Measurements from ENCODE around the gene FBXL4. TPM values are rescaled to one million over a fixed set of nuclear protein-coding genes. Genes with fewer than 3 reads are reported as not detected.

FBXL4 gene
- total RNA-seq, 4 donors from 2014 or later = 16.4 to 35.0 (median 22.4) TPM

DNA sequence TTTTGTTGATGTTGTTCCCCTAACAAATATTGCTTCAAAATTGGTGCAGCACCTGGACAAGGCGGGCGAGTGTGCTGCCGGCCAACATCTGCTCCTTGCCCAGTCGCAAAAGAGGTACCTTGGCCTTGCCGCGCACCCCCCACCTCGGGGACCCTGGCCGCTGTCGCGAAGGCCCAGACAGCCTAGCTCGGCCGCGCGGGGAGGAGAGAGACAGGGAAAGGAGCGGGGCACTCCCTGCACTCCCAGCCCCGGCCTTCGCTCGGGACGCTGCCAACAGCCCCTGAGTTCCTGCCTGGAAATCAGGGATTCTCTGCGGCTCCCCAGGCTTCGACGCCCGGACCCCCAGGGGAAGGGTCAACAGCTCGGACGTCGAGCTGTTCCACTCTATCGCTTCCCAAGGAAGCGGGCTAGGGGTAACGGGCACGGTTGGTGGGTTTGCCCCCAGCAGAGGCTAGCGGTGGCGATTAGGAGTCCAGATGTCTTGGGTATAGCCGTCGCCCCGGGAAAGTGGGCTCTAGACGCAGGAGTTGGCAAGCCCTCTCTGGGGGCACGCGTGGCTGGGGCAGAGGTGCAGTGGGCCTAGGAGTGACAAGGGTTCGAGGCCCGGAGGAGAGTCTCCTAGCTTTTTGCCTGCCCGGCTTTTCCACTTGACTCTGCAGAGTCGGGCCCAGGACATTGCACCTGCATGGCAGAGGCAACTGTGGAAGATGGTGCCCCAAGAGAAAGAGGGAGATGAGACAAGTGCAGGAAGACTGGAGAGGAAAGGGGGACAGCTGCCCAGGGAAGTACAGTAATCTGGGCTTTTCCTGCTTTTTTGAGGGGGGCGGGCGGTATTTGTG is 105.2 kb downstream of the FBXL4 start:
- intact Hi-C loops (cut with DNase I; ENCODE audit: low total_unique reads) (no loop called here), in situ Hi-C loops (cut with MboI; ENCODE audit: low sequenced_read_pairs in 4 of 4) (loop anchor here in 1 of 4 donors (25.0 kb wide), 1 partner anchor 1355 kb away; no protein-coding TSS in a partner anchor)
- no peak for ATAC-seq
- TF ChIP-seq, protein P1, sequence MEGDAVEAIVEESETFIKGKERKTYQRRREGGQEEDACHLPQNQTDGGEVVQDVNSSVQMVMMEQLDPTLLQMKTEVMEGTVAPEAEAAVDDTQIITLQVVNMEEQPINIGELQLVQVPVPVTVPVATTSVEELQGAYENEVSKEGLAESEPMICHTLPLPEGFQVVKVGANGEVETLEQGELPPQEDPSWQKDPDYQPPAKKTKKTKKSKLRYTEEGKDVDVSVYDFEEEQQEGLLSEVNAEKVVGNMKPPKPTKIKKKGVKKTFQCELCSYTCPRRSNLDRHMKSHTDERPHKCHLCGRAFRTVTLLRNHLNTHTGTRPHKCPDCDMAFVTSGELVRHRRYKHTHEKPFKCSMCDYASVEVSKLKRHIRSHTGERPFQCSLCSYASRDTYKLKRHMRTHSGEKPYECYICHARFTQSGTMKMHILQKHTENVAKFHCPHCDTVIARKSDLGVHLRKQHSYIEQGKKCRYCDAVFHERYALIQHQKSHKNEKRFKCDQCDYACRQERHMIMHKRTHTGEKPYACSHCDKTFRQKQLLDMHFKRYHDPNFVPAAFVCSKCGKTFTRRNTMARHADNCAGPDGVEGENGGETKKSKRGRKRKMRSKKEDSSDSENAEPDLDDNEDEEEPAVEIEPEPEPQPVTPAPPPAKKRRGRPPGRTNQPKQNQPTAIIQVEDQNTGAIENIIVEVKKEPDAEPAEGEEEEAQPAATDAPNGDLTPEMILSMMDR (IDR thresholded peaks at IDR 0.05 in 4 of 5, conservative IDR thresholded peaks at IDR 0.05 in 1 of 5) = no peak
- no peak for TF ChIP-seq POLR2A (IDR thresholded peaks at IDR 0.05)
- Histone ChIP-seq H3K27ac (no peak overlapping the region), H3K36me3 (no peaks in the 10 kb centered on the region), H3K9me3 (no peaks in the 10 kb centered on the region), H3K27me3 (peaks cover 94 to 99% (median 98%) of the 10 kb centered on the region in 3 donors), H3K4me1 (peaks cover 4 to 17% of the 10 kb centered on the region in 2 donors), H3K4me3 (no peak overlapping the region)
- DNase-seq = no peak

DNA sequence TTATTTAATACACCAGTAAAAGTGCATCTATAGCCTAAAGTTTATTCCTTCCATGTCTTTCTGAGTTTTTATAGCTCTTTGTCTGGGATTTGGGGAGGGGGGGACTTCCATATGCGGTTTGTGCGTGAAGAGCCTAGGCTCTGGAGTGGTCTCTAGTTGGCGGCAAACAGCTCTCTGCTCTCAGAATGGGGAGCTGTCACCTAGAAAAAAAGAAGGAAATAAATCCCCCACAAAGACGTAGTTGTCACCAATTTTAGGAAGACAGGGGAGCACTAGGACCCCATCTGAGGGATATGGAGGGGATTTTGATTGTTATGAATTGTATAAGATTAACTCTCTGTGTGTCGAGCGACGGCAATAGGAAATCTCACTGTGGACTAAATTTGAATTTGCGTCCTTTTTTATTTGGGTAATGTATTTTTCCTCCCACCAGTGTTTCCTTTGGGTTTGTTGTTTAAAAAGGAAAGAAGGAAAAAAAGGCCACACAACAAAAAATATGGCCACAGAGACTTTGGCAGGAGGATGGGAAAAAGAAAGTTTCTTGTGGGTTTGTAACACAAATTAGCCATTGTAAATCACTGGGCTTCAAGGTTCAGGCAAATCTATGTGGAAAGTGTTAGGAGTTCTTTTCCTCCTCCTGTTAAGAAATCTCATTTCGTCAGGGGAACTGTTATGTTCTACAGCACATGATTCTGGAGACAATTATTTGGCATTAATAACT is 106.0 kb downstream of the FBXL4 start:
- Histone ChIP-seq H3K9me3 (no peaks in the 10 kb centered on the region), H3K27ac (no peak overlapping the region), H3K4me1 (peaks cover 4 to 16% of the 10 kb centered on the region in 2 donors), H3K4me3 (no peak overlapping the region), H3K36me3 (no peaks in the 10 kb centered on the region), H3K27me3 (peaks cover 94 to 99% (median 98%) of the 10 kb centered on the region in 3 donors)
- intact Hi-C loops (cut with DNase I; ENCODE audit: low total_unique reads) = no loop called here
- TF ChIP-seq POLR2A (IDR thresholded peaks at IDR 0.05) = no peak
- TF ChIP-seq, protein P1 (IDR thresholded peaks at IDR 0.05 in 4 of 5, conservative IDR thresholded peaks at IDR 0.05 in 1 of 5) = no peak
- in situ Hi-C loops (cut with MboI; ENCODE audit: low sequenced_read_pairs in 4 of 4) = loop anchor here in 1 of 4 donors (25.0 kb wide), 1 partner anchor 1354 kb away; no protein-coding TSS in a partner anchor
- ATAC-seq = no peak
- no peak for DNase-seq

DNA sequence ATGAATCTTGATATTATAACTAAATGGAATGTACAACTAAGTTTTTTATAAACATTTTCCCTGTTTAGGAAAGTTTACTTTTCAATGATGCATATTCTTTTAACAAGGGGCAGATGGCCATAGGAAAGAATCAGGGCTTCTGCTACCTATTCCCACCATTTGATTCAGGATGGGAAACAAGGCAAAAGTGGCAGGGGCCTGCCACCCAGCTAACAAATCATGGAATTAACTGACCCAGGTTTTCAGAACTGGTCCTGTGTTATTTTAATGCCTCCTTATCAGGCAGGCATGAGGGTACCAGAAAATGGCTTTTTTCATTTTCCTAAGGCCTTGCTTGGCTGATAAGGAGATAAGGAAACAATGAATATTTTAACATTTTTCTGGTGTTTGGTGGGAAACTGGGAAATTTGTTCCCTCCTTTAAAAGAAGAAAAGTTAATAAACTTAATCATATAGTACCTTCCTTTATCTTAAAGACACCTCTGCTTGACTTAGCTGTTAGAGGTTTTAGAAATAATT is 106.7 kb downstream of the FBXL4 start:
- Histone ChIP-seq H3K27me3 (peaks cover 94 to 99% (median 98%) of the 10 kb centered on the region in 3 donors), H3K9me3 (no peaks in the 10 kb centered on the region), H3K4me1 (peaks cover 4 to 16% of the 10 kb centered on the region in 2 donors), H3K4me3 (no peak overlapping the region), H3K36me3 (no peaks in the 10 kb centered on the region), H3K27ac (no peak overlapping the region)
- DNase-seq (no peak), ATAC-seq (no peak)
- in situ Hi-C loops (cut with MboI; ENCODE audit: low sequenced_read_pairs in 4 of 4) (loop anchor here in 1 of 4 donors (25.0 kb wide), 1 partner anchor 1354 kb away; no protein-coding TSS in a partner anchor), intact Hi-C loops (cut with DNase I; ENCODE audit: low total_unique reads) (no loop called here)
- TF ChIP-seq POLR2A (IDR thresholded peaks at IDR 0.05) = no peak
- TF ChIP-seq, protein P1 (IDR thresholded peaks at IDR 0.05 in 4 of 5, conservative IDR thresholded peaks at IDR 0.05 in 1 of 5) = no peak

DNA sequence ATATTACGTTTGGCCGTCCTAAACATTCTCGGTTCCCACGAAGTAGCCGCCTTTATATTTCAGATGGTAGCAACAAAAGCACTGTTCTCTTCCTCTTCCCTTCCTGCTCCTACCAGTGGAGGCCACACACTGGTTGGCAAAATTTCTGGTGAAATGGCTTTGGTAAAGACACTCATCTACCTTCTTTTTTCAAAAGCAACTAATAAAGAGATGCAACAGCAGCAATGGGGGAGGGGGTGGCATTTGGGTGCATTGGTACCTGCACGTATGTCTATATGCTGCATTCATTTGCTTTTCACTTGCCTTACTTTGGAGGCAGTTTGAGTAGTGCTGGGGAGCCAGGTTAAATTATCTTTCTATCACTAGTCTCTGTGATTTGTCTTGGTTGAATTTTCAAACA is 107.4 kb downstream of the FBXL4 start:
- H3K36me3 ChIP-seq = no peaks in the 10 kb centered on the region
- no peak for ATAC-seq
- TF ChIP-seq, protein P1 (IDR thresholded peaks at IDR 0.05 in 4 of 5, conservative IDR thresholded peaks at IDR 0.05 in 1 of 5) = no peak
- no peak for TF ChIP-seq POLR2A (IDR thresholded peaks at IDR 0.05)
- DNase-seq = no peak
- intact Hi-C loops (cut with DNase I; ENCODE audit: low total_unique reads) (no loop called here), in situ Hi-C loops (cut with MboI; ENCODE audit: low sequenced_read_pairs in 4 of 4) (loop anchor here in 1 of 4 donors (25.0 kb wide), 1 partner anchor 1353 kb away; no protein-coding TSS in a partner anchor)
- H3K4me3 ChIP-seq = no peak overlapping the region
- H3K27me3 ChIP-seq = peaks cover 94 to 99% (median 98%) of the 10 kb centered on the region in 3 donors
- H3K9me3 ChIP-seq = no peaks in the 10 kb centered on the region
- no peak overlapping the region for H3K27ac ChIP-seq
- peaks cover 6 to 13% of the 10 kb centered on the region in 2 donors for H3K4me1 ChIP-seq

Measured in gastrocnemius medialis (tissue), 4 donors.